GM13976 (cell line): ENCODE data around the gene ISOC1.

Experiments
- DNase-seq: peaks from one replicate; pipeline ENCODE4 v3.0.0; 2012; ENCODE audit warnings: low spot score
- in situ Hi-C: fragments of 300-500 bp; cut with MboI; formaldehyde crosslinking; loops from one replicate; pipeline ENCODE4 v1.12.0; 2022; ENCODE audit warnings: low sequenced_read_pairs, mixed read lengths, inconsistent platforms; ENCODE audit not compliant: unreplicated experiment
- TF ChIP-seq, protein P1 (sequence below): IDR thresholded peaks from 2 replicates; pipeline ENCODE4 v1.5.1; 2012; ENCODE audit warnings: borderline replicate concordance, mild to moderate bottlenecking; ENCODE audit not compliant: insufficient read depth; ENCODE audit errors: extremely low read depth, missing control alignments, control extremely low read depth

ISOC1 gene

DNA sequence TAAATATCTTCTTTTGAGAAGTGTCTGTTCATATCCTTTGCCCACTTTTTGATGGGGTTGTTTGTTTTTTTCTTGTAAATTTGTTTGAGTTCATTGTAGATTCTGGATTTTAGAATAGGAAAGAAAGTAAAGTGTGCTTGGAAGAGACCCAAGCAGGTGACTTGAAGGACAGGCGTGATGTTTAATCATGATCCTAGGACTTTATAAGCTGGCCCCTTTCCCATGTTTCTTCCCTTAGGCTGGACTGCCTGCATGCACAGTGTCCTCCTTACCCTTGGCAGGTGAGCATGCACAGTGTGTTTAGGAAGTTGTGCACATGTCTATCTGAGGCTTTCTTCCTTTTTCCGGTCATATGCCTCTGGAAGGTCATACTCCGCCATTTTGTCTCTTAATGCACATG, 61.3 kb downstream of the ISOC1 start:
- TF ChIP-seq, protein P1, sequence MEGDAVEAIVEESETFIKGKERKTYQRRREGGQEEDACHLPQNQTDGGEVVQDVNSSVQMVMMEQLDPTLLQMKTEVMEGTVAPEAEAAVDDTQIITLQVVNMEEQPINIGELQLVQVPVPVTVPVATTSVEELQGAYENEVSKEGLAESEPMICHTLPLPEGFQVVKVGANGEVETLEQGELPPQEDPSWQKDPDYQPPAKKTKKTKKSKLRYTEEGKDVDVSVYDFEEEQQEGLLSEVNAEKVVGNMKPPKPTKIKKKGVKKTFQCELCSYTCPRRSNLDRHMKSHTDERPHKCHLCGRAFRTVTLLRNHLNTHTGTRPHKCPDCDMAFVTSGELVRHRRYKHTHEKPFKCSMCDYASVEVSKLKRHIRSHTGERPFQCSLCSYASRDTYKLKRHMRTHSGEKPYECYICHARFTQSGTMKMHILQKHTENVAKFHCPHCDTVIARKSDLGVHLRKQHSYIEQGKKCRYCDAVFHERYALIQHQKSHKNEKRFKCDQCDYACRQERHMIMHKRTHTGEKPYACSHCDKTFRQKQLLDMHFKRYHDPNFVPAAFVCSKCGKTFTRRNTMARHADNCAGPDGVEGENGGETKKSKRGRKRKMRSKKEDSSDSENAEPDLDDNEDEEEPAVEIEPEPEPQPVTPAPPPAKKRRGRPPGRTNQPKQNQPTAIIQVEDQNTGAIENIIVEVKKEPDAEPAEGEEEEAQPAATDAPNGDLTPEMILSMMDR, result no peak
- in situ Hi-C loops, result no loop called here
- DNase-seq, result no peak

DNA sequence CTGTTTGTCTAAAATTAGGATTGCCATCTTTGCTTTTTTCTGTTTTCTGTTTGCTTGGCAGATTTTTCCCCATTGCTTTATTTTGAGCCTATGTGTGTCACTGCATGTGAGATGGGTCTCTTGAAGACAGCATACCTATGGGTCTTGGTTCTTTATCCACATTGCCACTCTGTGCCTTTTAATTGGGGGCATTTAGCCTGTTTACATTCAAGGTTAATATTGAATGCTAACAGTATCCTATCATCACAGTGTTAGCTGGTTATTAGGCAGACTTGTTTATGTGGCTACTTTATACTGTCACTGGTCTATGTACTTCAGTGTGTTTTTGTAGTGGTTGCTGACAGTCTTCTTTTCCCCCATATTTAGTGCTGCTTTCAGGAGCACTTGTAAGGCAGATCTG, 67.3 kb downstream of the ISOC1 start:
- TF ChIP-seq, protein P1, result no peak
- in situ Hi-C loops, result no loop called here

More for the DNA sequence above, 67.3 kb downstream of the ISOC1 start:
- no peak for DNase-seq
